H7 (cell line): ENCODE data around the gene SLC24A4. TPM values are rescaled to one million over a fixed set of nuclear protein-coding genes. Genes with fewer than 3 reads are reported as not detected.
"Not testable (repeated sequence)": the region's sequence is repeated elsewhere in the genome, so short reads cannot be mapped to it uniquely, and the experiment has no call there.

Source experiments
- DNase-seq: peaks from one replicate; pipeline ENCODE4 v3.0.0; 2012
- H3K27me3 ChIP-seq: 2 replicates; pipeline ENCODE4 v1.6.0; 2011; ENCODE audit warnings: mild to moderate bottlenecking, low read length; ENCODE audit not compliant: control insufficient read depth, insufficient read depth
- H3K36me3 ChIP-seq: replicated peaks from 2 replicates; pipeline ENCODE4 v1.5.1; 2011; ENCODE audit warnings: low read length; ENCODE audit not compliant: control insufficient read depth, insufficient read depth
- H3K4me3 ChIP-seq: 2 replicates; pipeline ENCODE4 v1.5.1; 2011; ENCODE audit warnings: low read depth, mild to moderate bottlenecking, control low read depth, low read length, moderate library complexity; ENCODE audit not compliant: insufficient read depth
- total RNA-seq: library from RNA; depleted of rRNA; stranded (reverse); fragments of >200 nt; shearing (Covaris generic); gene quantifications from 2 replicates; pipeline ENCODE4 v1.2.3, GENCODE V29; 2014

The SLC24A4 gene
- total RNA-seq, 1 experiment from 2014 or later = under 0.01 TPM

- DNase-seq = no peak
- no peaks in the 10 kb centered on the region for H3K36me3 ChIP-seq
- no peaks in the 10 kb centered on the region for H3K27me3 ChIP-seq
- H3K4me3 ChIP-seq = no peak overlapping the region
Measured at GRCh38 chr14:92397150-92397952, 74.4 kb downstream of the SLC24A4 start.

GRCh38 chr14:92397953-92398564 lies 75.1 kb downstream of the SLC24A4 start:
- Histone ChIP-seq H3K36me3 (no peaks in the 10 kb centered on the region), H3K4me3 (no peak overlapping the region), H3K27me3 (no peaks in the 10 kb centered on the region)
- no peak for DNase-seq

- no peak for DNase-seq
- Histone ChIP-seq H3K27me3 (no peaks in the 10 kb centered on the region), H3K36me3 (no peaks in the 10 kb centered on the region), H3K4me3 (no peak overlapping the region)
Measured at GRCh38 chr14:92398888-92399636, 76.1 kb downstream of the SLC24A4 start.

GRCh38 chr14:92400579-92401444 lies 77.8 kb downstream of the SLC24A4 start:
- no peak for DNase-seq
- no peak overlapping the region for H3K4me3 ChIP-seq
- H3K36me3 ChIP-seq = no peaks in the 10 kb centered on the region

GRCh38 chr14:92401561-92401960 lies 78.6 kb downstream of the SLC24A4 start:
- Histone ChIP-seq H3K27me3 (no peaks in the 10 kb centered on the region), H3K4me3 (no peak overlapping the region), H3K36me3 (no peaks in the 10 kb centered on the region)
- no peak for DNase-seq

More at GRCh38 chr14:92400579-92401444, 77.8 kb downstream of the SLC24A4 start:
- no peaks in the 10 kb centered on the region for H3K27me3 ChIP-seq

GRCh38 chr14:92402500-92402899 lies 79.5 kb downstream of the SLC24A4 start:
- H3K27me3 ChIP-seq, H3K36me3 ChIP-seq, DNase-seq, H3K4me3 ChIP-seq: not testable (repeated sequence)

- Histone ChIP-seq H3K36me3 (no peaks in the 10 kb centered on the region), H3K27me3 (no peaks in the 10 kb centered on the region), H3K4me3 (no peak overlapping the region)
- no peak for DNase-seq
Measured at GRCh38 chr14:92404018-92404417, 81.1 kb downstream of the SLC24A4 start.

- no peak for DNase-seq
Measured at GRCh38 chr14:92404421-92404820, 81.5 kb downstream of the SLC24A4 start.

GRCh38 chr14:92404938-92405337 lies 82.0 kb downstream of the SLC24A4 start:
- DNase-seq = no peak
- Histone ChIP-seq H3K36me3 (no peaks in the 10 kb centered on the region), H3K27me3 (no peaks in the 10 kb centered on the region), H3K4me3 (no peak overlapping the region)

More at GRCh38 chr14:92404421-92404820, 81.5 kb downstream of the SLC24A4 start:
- Histone ChIP-seq H3K27me3 (no peaks in the 10 kb centered on the region), H3K4me3 (no peak overlapping the region), H3K36me3 (no peaks in the 10 kb centered on the region)

GRCh38 chr14:92407410-92407809 lies 84.4 kb downstream of the SLC24A4 start:
- Histone ChIP-seq H3K4me3 (no peak overlapping the region), H3K36me3 (no peaks in the 10 kb centered on the region), H3K27me3 (no peaks in the 10 kb centered on the region)
- DNase-seq = no peak

- Histone ChIP-seq H3K36me3 (no peaks in the 10 kb centered on the region), H3K4me3 (no peak overlapping the region), H3K27me3 (no peaks in the 10 kb centered on the region)
- DNase-seq = no peak
Measured at GRCh38 chr14:92409043-92409442, 86.1 kb downstream of the SLC24A4 start.

GRCh38 chr14:92411135-92411534 lies 88.2 kb downstream of the SLC24A4 start:
- no peak for DNase-seq

GRCh38 chr14:92411941-92412340 lies 89.0 kb downstream of the SLC24A4 start:
- Histone ChIP-seq H3K36me3 (no peaks in the 10 kb centered on the region), H3K27me3 (no peaks in the 10 kb centered on the region), H3K4me3 (no peak overlapping the region)
- DNase-seq = no peak

More at GRCh38 chr14:92411135-92411534, 88.2 kb downstream of the SLC24A4 start:
- no peak overlapping the region for H3K4me3 ChIP-seq
- H3K36me3 ChIP-seq = no peaks in the 10 kb centered on the region
- no peaks in the 10 kb centered on the region for H3K27me3 ChIP-seq

GRCh38 chr14:92412912-92413311 lies 89.9 kb downstream of the SLC24A4 start:
- DNase-seq = no peak
- no peaks in the 10 kb centered on the region for H3K36me3 ChIP-seq
- no peak overlapping the region for H3K4me3 ChIP-seq

More at GRCh38 chr14:92412912-92413311, 89.9 kb downstream of the SLC24A4 start:
- H3K27me3 ChIP-seq = no peaks in the 10 kb centered on the region
